ENCODE results near the gene ZBTB14.

The ZBTB14 gene

GRCh38 chr18:5288517-5288935 lies 7.0 kb downstream of the ZBTB14 start:
- DNase-seq = no peak

- no peak for DNase-seq
These were observed 7.7 kb downstream of the ZBTB14 start for GRCh38 chr18:5287854-5288253.

DNA sequence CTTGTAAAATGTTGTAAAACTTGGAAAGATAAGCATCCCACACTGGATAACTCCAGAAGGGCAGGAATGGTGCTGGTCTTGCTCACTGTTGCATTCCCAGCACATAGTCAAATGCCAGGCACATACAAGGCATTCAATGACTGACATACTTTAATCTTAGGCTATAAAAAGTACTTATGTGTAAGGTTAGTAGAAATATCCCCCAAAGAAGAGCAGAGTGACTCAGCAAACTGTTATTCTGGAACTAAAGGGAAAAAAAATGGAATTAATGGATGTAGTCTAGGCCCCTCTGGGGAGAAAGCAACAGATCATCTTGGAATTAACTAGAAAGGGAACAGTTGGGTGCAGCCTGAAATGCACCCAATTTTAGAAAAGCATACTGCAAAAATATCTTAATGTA lies 9.0 kb downstream of the ZBTB14 start:
- no peak for DNase-seq

- no peak for DNase-seq
These were observed 10.2 kb downstream of the ZBTB14 start for GRCh38 chr18:5285326-5285725.

GRCh38 chr18:5284808-5285207 lies 10.7 kb downstream of the ZBTB14 start:
- no peak for DNase-seq

DNA sequence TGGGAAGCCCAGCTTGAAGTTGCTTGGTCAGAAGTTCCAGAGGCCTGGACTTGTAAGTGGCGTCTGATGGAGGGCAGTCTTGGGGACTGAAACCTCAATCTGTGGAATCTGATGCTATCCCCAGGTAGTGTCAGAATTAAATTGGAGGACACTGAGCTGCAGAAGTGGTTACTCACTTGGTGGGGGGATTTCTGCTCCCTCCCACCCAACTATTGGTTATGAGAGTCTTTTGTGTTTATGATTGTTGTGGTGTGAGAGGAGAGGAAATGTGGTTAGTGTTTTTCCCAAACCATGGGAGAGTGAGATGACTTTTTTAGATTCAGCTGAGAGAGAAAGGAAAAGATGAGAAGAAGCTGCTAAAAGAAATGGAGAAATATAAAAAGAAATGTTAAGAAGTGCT lies 12.8 kb downstream of the ZBTB14 start:
- DNase-seq = no peak

DNA sequence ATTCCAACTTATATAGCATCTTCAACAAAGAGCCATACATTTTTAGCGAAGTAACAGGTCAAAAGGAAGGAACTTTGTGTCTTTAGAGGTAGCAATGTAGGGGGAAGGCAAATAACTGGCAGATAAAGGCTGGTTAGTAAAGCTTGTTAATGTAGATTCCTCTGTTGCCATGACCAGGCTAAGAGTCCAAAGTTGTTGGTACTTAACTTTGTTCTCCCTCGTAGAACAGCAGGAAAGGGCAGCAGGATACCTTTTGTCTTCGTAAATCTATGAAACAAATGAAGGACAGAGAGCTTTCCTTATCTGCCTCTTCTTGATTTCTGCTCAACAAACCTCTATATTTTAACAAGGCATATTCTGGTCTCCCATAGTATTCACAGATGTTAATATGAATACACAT lies 18.6 kb downstream of the ZBTB14 start:
- DNase-seq = no peak

- no peak for DNase-seq
These were observed 19.7 kb downstream of the ZBTB14 start for GRCh38 chr18:5275872-5276271.

DNA sequence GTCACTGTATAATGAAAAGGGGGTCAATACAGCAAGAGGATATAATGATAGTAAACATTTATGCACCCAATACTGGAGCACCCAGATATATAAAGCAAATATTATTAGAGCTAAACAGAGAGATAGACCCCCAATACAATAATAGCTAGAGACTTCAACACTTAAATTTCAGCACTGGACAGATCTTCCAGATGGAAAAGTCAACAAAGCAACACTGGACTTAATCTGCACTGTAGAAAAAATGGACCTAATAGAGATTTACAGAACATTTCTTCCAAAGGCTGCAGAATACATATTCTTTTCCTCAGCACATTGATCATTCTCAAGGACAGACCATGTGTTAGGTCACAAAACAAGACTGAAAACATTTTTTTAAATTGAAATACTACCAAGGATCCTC lies 26.7 kb downstream of the ZBTB14 start:
- no peak for DNase-seq

DNA sequence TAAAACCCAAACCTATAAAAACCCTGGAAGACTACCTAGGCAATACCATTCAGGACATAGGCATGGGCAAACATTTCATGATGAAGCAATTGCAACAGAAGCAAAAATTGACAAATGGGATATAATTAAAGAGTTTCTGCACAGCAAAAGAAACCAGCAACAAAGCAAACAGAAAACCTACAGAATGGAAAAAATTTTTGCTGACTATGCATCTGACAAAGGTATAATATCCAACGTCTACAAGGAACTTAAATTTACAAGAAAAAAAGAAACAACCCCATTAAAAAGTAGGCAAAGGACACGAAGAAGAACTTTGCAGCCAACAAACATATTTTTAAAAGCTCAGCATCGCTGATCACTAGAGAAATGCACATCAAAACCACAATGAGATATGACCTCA lies 28.8 kb downstream of the ZBTB14 start:
- no peak for DNase-seq

DNA sequence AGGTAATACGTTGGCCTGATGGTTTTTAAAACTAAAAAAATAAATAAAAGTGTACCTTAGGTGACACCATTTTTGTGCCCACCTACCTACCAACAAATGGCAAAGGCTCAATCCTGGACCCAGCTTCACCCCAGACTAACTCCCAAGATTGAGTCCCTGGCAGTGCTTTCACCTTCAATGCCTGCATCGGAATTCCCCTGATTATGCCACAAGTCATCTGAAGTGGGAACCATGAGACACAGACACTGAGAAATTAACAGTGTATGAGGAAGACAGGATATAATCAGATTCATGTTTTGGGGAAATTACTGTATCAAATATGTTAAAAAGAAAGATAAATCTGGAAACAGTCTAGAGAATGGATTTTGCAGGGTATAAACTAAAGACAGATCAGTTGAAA lies 41.6 kb downstream of the ZBTB14 start:
- no peak for DNase-seq

DNA sequence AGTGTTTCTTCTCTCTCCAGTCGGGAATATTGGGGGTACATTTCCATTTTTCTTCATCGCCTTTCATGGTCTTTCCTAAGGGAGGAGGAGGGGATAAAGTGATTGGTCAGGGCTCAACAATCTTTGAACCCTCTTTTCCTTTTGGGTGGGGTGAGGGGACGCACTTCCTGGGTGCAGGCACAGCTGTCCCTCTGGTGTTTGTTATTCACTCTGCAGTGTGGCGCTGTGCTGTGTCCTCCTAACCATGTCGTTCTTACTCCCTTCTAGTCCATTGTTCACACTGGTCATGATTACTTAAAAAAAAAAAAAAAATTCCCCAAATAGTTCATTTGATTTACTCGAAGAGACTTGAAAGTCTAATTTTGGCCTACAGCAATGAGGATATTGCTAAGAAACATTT lies 44.4 kb downstream of the ZBTB14 start:
- DNase-seq = no peak

GRCh38 chr18:5250603-5251002 lies 44.9 kb downstream of the ZBTB14 start:
- no peak for DNase-seq

DNA sequence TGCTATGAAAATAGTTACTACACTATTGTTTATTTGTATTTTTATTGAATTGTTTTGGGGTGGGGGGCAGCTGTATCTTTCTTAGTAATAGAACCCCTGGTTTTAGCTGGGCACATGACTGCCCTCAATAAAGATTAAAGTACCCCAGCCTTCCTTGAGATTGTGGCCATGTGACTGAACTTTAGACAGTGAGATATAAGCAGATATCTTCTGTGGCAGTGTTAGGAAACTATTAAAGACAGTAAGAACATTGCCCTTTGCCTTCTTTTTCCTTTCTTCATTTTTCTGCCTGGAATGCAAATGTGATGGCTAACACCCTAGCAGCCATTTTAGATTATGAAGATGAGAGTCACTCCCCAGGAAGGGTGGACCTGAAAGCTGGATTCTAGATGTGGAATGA lies 50.6 kb downstream of the ZBTB14 start:
- DNase-seq = no peak

DNA sequence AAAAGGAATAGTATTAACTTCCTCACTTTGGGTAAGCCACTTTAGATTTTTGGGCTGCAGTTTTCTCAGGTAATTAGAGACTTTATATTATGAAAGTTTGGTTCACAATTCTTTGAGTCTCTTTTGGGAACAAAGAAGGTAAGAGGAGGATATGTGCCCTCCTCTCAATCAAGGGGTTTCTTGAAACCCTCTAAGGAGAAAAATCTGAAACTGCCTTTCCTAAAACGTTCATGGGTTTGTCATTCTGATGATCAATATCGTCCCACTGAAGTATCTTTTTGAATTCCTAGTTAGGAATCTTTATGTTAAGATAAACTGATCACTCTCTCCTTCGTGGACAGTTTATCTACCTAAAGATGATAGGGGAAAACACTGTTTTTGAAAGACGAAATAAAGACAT lies 56.1 kb downstream of the ZBTB14 start:
- DNase-seq = no peak
